Hippocampal formation (tissue), 2 donors: Measurements from ENCODE around the gene ARHGAP25.

Experiments
- DNase-seq, 2 donors: peaks; one replicate each; lab custom pipeline; 2025; lab: John Stamatoyannopoulos, UW

Gene ARHGAP25

DNA sequence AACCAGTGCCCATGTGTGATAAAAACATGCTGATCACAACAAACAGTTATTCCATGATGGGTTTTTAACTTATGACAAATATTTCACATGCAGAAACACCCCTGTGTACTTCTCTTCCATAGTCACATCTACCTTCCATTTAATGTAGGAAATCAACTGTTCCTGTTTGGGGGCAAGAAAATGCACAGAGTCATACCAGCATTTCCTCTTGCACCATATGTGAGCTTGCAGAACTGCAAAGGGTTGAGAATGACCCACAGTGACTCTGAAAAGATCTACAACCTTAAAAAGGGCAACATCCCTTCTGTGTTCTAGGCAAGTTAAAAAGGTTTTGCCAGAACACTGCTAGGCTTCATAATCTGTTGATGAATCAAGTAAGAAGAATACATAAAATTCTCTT lies 126.7 kb downstream of the ARHGAP25 start:
- no peak for DNase-seq

DNA sequence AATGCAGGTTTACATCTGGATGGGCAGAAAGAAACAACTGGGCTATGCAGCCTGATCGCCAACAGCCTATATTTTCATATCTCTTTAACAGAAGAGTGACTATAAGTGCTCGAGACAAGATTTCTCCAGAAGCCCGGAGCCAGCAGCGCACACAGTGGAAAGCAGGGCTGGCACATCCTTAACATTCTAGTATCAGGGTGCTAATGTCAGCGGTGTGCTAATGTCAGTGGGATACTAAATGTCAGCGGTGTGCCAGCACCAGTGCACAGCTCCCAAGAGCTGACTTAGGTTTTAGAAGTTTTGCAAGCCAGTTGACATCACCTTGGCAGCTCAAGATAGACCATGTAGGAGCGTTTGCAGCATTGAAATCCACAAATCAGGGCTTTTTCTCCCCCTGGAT lies 128.3 kb downstream of the ARHGAP25 start:
- no peak for DNase-seq

DNA sequence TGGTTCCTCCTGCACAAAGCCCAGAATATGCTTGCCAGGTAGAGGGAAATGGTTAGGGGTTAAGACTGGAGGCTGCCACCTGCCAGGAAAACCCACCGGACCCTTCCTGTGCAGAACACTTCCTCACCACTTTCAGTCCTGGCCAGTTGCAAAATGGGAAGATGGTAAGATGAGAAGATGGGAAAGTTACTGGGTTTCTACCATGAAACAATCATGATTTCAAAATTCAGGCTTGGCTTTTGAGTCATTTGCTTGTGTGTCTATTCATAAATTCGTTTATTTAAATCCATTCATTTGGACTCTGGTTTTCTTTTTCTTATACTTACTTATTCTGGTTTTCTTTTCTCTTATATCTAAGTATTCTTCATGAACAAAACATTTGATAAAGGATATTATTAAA lies 129.4 kb downstream of the ARHGAP25 start:
- no peak for DNase-seq

DNA sequence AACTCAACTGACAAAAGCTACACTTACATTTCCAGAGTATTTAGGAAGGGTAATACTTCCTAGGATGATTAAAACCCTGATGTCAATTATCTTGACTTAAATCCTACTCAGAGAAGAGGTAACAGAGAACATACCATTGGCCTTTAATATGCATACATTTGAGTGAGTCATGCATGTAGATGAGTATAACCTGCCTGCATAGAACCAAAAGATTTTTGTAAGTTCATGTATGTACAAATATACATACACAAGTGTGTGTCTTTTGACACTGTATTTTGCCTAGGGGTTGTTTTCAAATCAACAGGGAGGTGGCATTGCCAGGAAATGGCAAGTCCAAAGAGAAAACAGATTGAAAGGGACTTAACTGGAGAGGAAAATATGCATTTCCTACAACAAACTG lies 130.5 kb downstream of the ARHGAP25 start:
- DNase-seq: no peak

DNA sequence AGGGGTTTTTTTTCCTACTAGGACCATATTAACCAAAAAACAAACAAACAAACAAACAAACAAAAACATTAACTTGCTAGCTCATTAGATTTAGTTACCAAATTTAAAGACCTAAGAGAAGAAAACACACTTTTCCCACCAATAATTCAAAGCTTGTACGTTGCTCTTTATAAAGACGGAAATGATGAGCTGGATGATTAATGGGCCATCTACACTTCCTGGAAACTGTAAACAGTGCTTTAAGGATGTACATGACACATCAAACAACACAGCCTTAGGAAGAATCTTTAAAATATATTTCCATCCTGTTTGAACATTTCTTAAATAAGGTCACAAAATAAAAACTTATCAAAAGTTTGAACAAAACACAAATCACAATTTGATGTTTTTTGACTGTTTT lies 135.6 kb downstream of the ARHGAP25 start:
- DNase-seq: no peak

DNA sequence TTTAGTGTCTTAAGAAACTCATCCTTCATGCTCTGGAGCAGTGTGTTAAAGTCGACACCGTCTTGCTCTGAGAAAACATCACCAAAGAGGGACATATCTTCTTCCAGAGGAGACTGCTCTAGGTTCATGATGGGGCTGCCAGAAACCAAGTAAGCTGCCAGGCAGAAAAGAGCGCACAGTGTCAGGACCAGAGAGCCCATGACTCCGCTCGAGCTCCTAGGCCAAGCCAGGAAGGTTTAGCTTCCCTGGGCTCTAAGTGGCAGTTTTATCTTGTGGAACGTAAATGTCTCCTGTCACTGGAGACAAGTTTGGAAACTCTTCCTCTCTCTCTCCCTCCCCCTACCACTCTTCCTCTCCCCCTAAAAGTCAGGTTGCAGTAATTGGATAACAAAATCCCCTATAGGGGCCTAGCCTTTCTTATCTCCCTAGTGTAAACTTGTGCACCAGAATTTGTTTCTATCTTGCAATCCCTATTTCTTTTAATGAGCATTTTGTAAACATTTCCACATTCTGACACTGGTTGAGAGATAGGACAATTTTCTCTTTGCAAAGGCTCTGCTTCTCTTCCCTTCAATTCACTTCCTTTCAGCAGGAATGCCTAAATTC lies 136.7 kb downstream of the ARHGAP25 start, which contains the start of gene BMP10:
TSS of gene BMP10 (minus strand) at position 239 of the 606 bp plus-strand sequence. CDS start at position 200, 39 bp downstream.
- DNase-seq: no peak
